DND-41 (cell line): ENCODE data around the gene OR2F2.

Experiments
- ATAC-seq: fragments of 200-7000 bp; cut with Tn5 transposase; 3 replicates; pipeline ENCODE4 v1.9.1; 2021; ENCODE audit warnings: low read depth; ENCODE audit not compliant: insufficient read depth
- DNase-seq: peaks from one replicate; pipeline ENCODE4 v3.0.0-alpha.2; 2020
- H2AFZ ChIP-seq: 2 replicates; pipeline ENCODE4 v1.6.0; 2012; ENCODE audit warnings: low read depth, low read length
- H3K27ac ChIP-seq: 2 replicates; pipeline ENCODE4 v1.5.1; 2012; ENCODE audit warnings: low read length, inconsistent platforms
- H3K27me3 ChIP-seq: fragments of 200-600 bp; sonication (generic); 2 replicates; pipeline ENCODE4 v1.6.0; 2012; ENCODE audit warnings: low read length, mild to moderate bottlenecking, inconsistent platforms; ENCODE audit not compliant: insufficient read depth, poor library complexity
- H3K36me3 ChIP-seq: 2 replicates; pipeline ENCODE4 v1.5.1; 2012; ENCODE audit warnings: low read length, inconsistent platforms; ENCODE audit not compliant: insufficient read depth
- H3K4me1 ChIP-seq: 2 replicates; pipeline ENCODE4 v1.5.1; 2012; ENCODE audit warnings: mild to moderate bottlenecking, low read length; ENCODE audit not compliant: insufficient read depth
- H3K4me2 ChIP-seq: 2 replicates; pipeline ENCODE4 v1.6.0; 2012; ENCODE audit warnings: mild to moderate bottlenecking, moderate library complexity, low read length, inconsistent platforms; ENCODE audit not compliant: insufficient read depth
- H3K4me3 ChIP-seq, 2 experiments: fragments of 200-600 bp in 1 of 2; shearing (Covaris generic) in 1 of 2; 2 replicates each; pipeline ENCODE4 v1.5.1; 2012 to 2016; ENCODE audit warnings: inconsistent platforms in 2 of 2, low read length in 2 of 2, mild to moderate bottlenecking in 2 of 2, low read depth in 1 of 2, moderate library complexity in 1 of 2
- H3K79me2 ChIP-seq: 2 replicates; pipeline ENCODE4 v1.6.0; 2012; ENCODE audit warnings: low read length, inconsistent platforms; ENCODE audit not compliant: insufficient read depth
- H3K9ac ChIP-seq: 2 replicates; pipeline ENCODE4 v1.6.0; 2012; ENCODE audit warnings: low read depth, mild to moderate bottlenecking, inconsistent platforms, low read length, moderate library complexity
- H3K9me3 ChIP-seq: 2 replicates; pipeline ENCODE4 v1.5.1; 2012; ENCODE audit warnings: low read length, moderate library complexity, mild to moderate bottlenecking, inconsistent platforms; ENCODE audit not compliant: insufficient read depth, severe bottlenecking
- H4K20me1 ChIP-seq: 2 replicates; pipeline ENCODE4 v1.6.0; 2012; ENCODE audit warnings: low read length; ENCODE audit not compliant: insufficient read depth
- CTCF ChIP-seq: IDR thresholded peaks from 2 replicates; pipeline ENCODE4 v1.5.1; 2012; ENCODE audit warnings: borderline replicate concordance, low read length, moderate library complexity, mild to moderate bottlenecking; ENCODE audit not compliant: poor library complexity, severe bottlenecking; ENCODE audit errors: extremely low read depth
- EZH2 ChIP-seq: IDR thresholded peaks from 3 replicates; pipeline ENCODE4 v1.6.1; 2012; ENCODE audit warnings: borderline replicate concordance, low read depth, mild to moderate bottlenecking, moderate library complexity, low read length, inconsistent platforms; ENCODE audit not compliant: severe bottlenecking

OR2F2 gene

GRCh38 chr7:143954544-143954943, 19.5 kb downstream of the OR2F2 start, which contains the start of gene OR2F1:
Gene OR2F1, plus strand, starts transcription at chr7:143954844. Its CDS starts 5,127 bp downstream, at chr7:143959971.
- no peaks in the 10 kb centered on the region for H3K4me1 ChIP-seq
- ATAC-seq (no peak), DNase-seq (no peak)
- no peak within 1 kb of the TSS for H2AFZ ChIP-seq
- no peak within 1 kb of the TSS for H3K4me3 ChIP-seq
- no peaks in the 10 kb centered on the region for H3K36me3 ChIP-seq
- H3K27me3 ChIP-seq, result no peaks in the 10 kb centered on the region
- no peak within 1 kb of the TSS for H3K9ac ChIP-seq
- H3K27ac ChIP-seq, result no peak within 1 kb of the TSS
- TF ChIP-seq CTCF (no peak), EZH2 (no peak)
- H3K9me3 ChIP-seq, result no peaks in the 10 kb centered on the region
- no peaks in the 10 kb centered on the region for H4K20me1 ChIP-seq
- no peaks in the 10 kb centered on the region for H3K79me2 ChIP-seq
- H3K4me2 ChIP-seq, result no peak within 1 kb of the TSS

- Histone ChIP-seq H3K79me2 (no peaks in the 10 kb centered on the region), H3K9ac (no peak overlapping the region), H3K4me1 (no peaks in the 10 kb centered on the region), H3K27ac (no peak overlapping the region), H3K27me3 (no peaks in the 10 kb centered on the region), H3K9me3 (no peaks in the 10 kb centered on the region), H3K4me2 (no peak overlapping the region), H3K4me3 (no peak overlapping the region), H3K36me3 (no peaks in the 10 kb centered on the region), H2AFZ (no peak overlapping the region), H4K20me1 (no peaks in the 10 kb centered on the region)
- no peak for ATAC-seq
- TF ChIP-seq CTCF (no peak), EZH2 (no peak)
- no peak for DNase-seq
Measured at GRCh38 chr7:143958781-143959180, 23.7 kb downstream of the OR2F2 start.

- H3K79me2 ChIP-seq, result no peaks in the 10 kb centered on the region
- H4K20me1 ChIP-seq, result no peaks in the 10 kb centered on the region
- ATAC-seq (no peak), DNase-seq (no peak)
- H3K4me1 ChIP-seq, result no peaks in the 10 kb centered on the region
- no peaks in the 10 kb centered on the region for H3K36me3 ChIP-seq
- H3K27ac ChIP-seq, result no peak overlapping the region
- H3K4me2 ChIP-seq, result no peak overlapping the region
- H2AFZ ChIP-seq, result no peak overlapping the region
- H3K4me3 ChIP-seq, result no peak overlapping the region
- TF ChIP-seq EZH2 (no peak), CTCF (no peak)
- no peaks in the 10 kb centered on the region for H3K27me3 ChIP-seq
- no peak overlapping the region for H3K9ac ChIP-seq
- H3K9me3 ChIP-seq, result no peaks in the 10 kb centered on the region
Measured at GRCh38 chr7:143960813-143961610, 26.0 kb downstream of the OR2F2 start.
